K562 (cell line): ENCODE measurements around the gene SKIC2. TPM values are rescaled to one million over a fixed set of nuclear protein-coding genes. Genes with fewer than 3 reads are reported as not detected.

ENCODE experiments used
- ATF4 ChIP-seq: fragments of 450-650 bp; formaldehyde crosslinking; IDR thresholded peaks from 2 replicates; pipeline ENCODE4 v1.4.0; 2022; ENCODE audit warnings: mild to moderate bottlenecking, moderate library complexity
- CTBP1 ChIP-seq: fragments of 450-650 bp; IDR thresholded peaks from 2 replicates; pipeline ENCODE4 v1.6.1; 2016; ENCODE audit warnings: borderline replicate concordance
- FOXJ2 ChIP-seq: fragments of 200-800 bp; sonication (Bioruptor generic); IDR thresholded peaks from 2 replicates; pipeline ENCODE4 v1.6.1; 2016; ENCODE audit warnings: missing genetic modification characterization, missing compliant biosample characterization
- MGA ChIP-seq: fragments of 450-650 bp; IDR thresholded peaks from 2 replicates; pipeline ENCODE4 v1.6.1; 2016; ENCODE audit warnings: mild to moderate bottlenecking, moderate library complexity
- RBBP5 ChIP-seq: fragments of 200-600 bp; sonication (generic); IDR thresholded peaks from 2 replicates; pipeline ENCODE4 v1.6.1; 2012; ENCODE audit warnings: borderline replicate concordance, mild to moderate bottlenecking, low read length, control low read depth, inconsistent platforms; ENCODE audit not compliant: insufficient read depth, poor library complexity, severe bottlenecking
- RBM15 ChIP-seq: fragments of 200-400 bp; formaldehyde crosslinking; IDR thresholded peaks from 2 replicates; pipeline ENCODE4 v1.6.1; 2018; ENCODE audit warnings: mild to moderate bottlenecking, low read length, moderate library complexity; ENCODE audit not compliant: insufficient read depth
- SMAD4 ChIP-seq: fragments of 250-450 bp; sonication (Bioruptor Pico); conservative IDR thresholded peaks from 2 replicates; pipeline ENCODE4 v1.8.0; 2021; ENCODE audit warnings: inconsistent platforms, mild to moderate bottlenecking, moderate library complexity
- TEAD4 ChIP-seq, 2 experiments: sonication (generic) in 1 of 2; formaldehyde crosslinking in 1 of 2; IDR thresholded peaks; 2 replicates each; pipeline versions ENCODE4 v1.6.1 to v1.8.0; 2012 to 2022; ENCODE audit warnings: borderline replicate concordance in 1 of 2, inconsistent platforms in 1 of 2, low read length in 1 of 2, mild to moderate bottlenecking in 1 of 2, missing genetic modification reagents in 1 of 2
- XRCC3 ChIP-seq: fragments of 450-650 bp; IDR thresholded peaks from 2 replicates; pipeline ENCODE4 v1.6.1; 2017; ENCODE audit warnings: mild to moderate bottlenecking, moderate library complexity
- XRCC5 ChIP-seq: fragments of 200-400 bp; formaldehyde crosslinking; IDR thresholded peaks from 2 replicates; pipeline ENCODE4 v1.6.1; 2017; ENCODE audit warnings: low read depth, mild to moderate bottlenecking, low read length
- ZBTB43 ChIP-seq: sonication (generic); formaldehyde crosslinking; IDR thresholded peaks from 2 replicates; pipeline ENCODE4 v1.8.0; 2023; ENCODE audit warnings: mild to moderate bottlenecking, missing genetic modification reagents
- ZNF77 ChIP-seq: fragments of 250-450 bp; sonication (Bioruptor Pico); IDR thresholded peaks from 2 replicates; pipeline ENCODE4 v1.5.0; 2020
- polyA plus RNA-seq, 8 experiments: library from polyadenylated mRNA; depleted of rRNA in 4 of 8; stranded (reverse) in 5 of 8; unstranded in 3 of 8; fragments of >200 nt; fragmentation: Nextera tagmentation in 2 of 8; fragmentation: Illumina TruSeq in 1 of 8; extraction: Ambion mirVana in 2 of 8; extraction: Trizol in 1 of 8; gene quantifications; 2 replicates each; pipeline versions ENCODE4 v1.2.1 to v1.2.3, GENCODE V29; 2011 to 2014; ENCODE audit warnings: inconsistent platforms in 1 of 8, missing spikeins in 1 of 8
- total RNA-seq, 7 experiments: library from RNA; depleted of rRNA in 6 of 7; stranded (reverse); fragments of >200 nt in 6 of 7; fragmentation: Illumina TruSeq in 2 of 7; extraction: Trizol in 2 of 7; gene quantifications; 2 replicates each; pipeline versions ENCODE4 v1.2.1 to v1.2.3, GENCODE V29; 2011 to 2021; ENCODE audit warnings: low replicate concordance in 1 of 7

SKIC2 gene
- total and polyA plus RNA-seq, 9 of the 15 experiments (the other 6 are each of a cell fraction or from before 2014, with no cell fraction given) = 3.3 to 94.6 (median 38.8) TPM

- TF ChIP-seq MGA = no peak; the same call in 1 of the 2 replicates
- no peak for TF ChIP-seq RBM15
- TF ChIP-seq TEAD4 (IDR thresholded peaks at IDR 0.05; ENCODE audit: low read length) = peak; percentile 35; the same call in 1 of the 2 replicates
- TF ChIP-seq TEAD4 (CRISPR knock-in tag; IDR thresholded peaks at IDR 0.05; ENCODE audit: borderline replicate concordance) = no peak
- peak; percentile 86 for TF ChIP-seq CTBP1
- no peak for TF ChIP-seq XRCC3
- no peak for TF ChIP-seq ZNF77 (CRISPR knock-in tag)
- TF ChIP-seq ZBTB43 = no peak
- TF ChIP-seq RBBP5 = peak; percentile 69
- TF ChIP-seq FOXJ2 (tag) = 0 out of 2 replicates have a peak, but pooled peaks have one; percentile 69
- TF ChIP-seq XRCC5 = peak; percentile 60; the same call in 1 of the 2 replicates
- TF ChIP-seq SMAD4 (CRISPR knock-in tag) = peak; percentile 95
- TF ChIP-seq ATF4 (CRISPR knock-in tag) = peak; percentile 70
Observed at GRCh38 chr6:31958741-31959739, at the start of gene SKIC2, which contains the start of gene NELFE (continued).
